Measurements from ENCODE around the gene CCDC88C. TPM values are rescaled to one million over a fixed set of nuclear protein-coding genes. Genes with fewer than 3 reads are reported as not detected.
A peak's percentile ranks its signal among the peaks of the same experiment; 100 is the strongest.
"Not testable (repeated sequence)": the region's sequence is repeated elsewhere in the genome, so short reads cannot be mapped to it uniquely, and the experiment has no call there.

CCDC88C gene
- total RNA-seq, 2 experiments from 2014 or later: 151 to 214 TPM

GRCh38 chr14:91413547-91414474 is 3.8 kb downstream of the CCDC88C start:
- peaks cover 63% of the 10 kb centered on the region for H3K36me3 Mint-ChIP-seq
- CTCF ChIA-PET: interaction anchor here (0.9 to 10.0 kb wide), 9 partner anchors 12 to 99 kb away, joined by 3 to 175 read pairs (median 10); no protein-coding TSS in a partner anchor

GRCh38 chr14:91412939-91413338 is 4.7 kb downstream of the CCDC88C start:
- Mint-ChIP-seq H3K4me3 (peak overlapping the region; percentile 99), H3K9me3 (ENCODE audit: low read depth) (no peaks in the 10 kb centered on the region), H3K27me3 (no peaks in the 10 kb centered on the region), H3K4me1 (peaks cover 68% of the 10 kb centered on the region), H3K36me3 (peaks cover 72% of the 10 kb centered on the region), H3K27ac (peak overlapping the region; percentile 100)
- CTCF ChIA-PET: interaction anchor here (1.2 to 10.0 kb wide), 5 partner anchors 11 to 92 kb away, joined by 3 to 175 read pairs (median 24); no protein-coding TSS in a partner anchor
- ATAC-seq (no peak), DNase-seq (no peak)

More at GRCh38 chr14:91413547-91414474, 3.8 kb downstream of the CCDC88C start:
- DNase-seq: peak; percentile 61
- Mint-ChIP-seq H3K27me3 (no peaks in the 10 kb centered on the region), H3K27ac (peak overlapping the region; percentile 100), H3K4me1 (peaks cover 64% of the 10 kb centered on the region), H3K9me3 (ENCODE audit: low read depth) (no peaks in the 10 kb centered on the region), H3K4me3 (peak overlapping the region; percentile 99)
- ATAC-seq: no peak

- CTCF ChIA-PET: interaction anchor here (0.7 to 10.0 kb wide), 8 partner anchors 9 to 90 kb away, joined by 3 to 175 read pairs (median 5); no protein-coding TSS in a partner anchor
- no peak for DNase-seq
Measured at GRCh38 chr14:91410771-91411536, 6.7 kb downstream of the CCDC88C start.

GRCh38 chr14:91409928-91410718 is 7.5 kb downstream of the CCDC88C start:
- H3K27me3 Mint-ChIP-seq: no peaks in the 10 kb centered on the region
- peak overlapping the region; percentile 74 for H3K4me3 Mint-ChIP-seq
- ATAC-seq (peak; percentile 47), DNase-seq (no peak)
- peaks cover 93% of the 10 kb centered on the region for H3K4me1 Mint-ChIP-seq
- H3K27ac Mint-ChIP-seq: peak overlapping the region; percentile 95
- H3K36me3 Mint-ChIP-seq: peaks cover 79% of the 10 kb centered on the region
- CTCF ChIA-PET: interaction anchor here (0.7 to 10.0 kb wide), 9 partner anchors 8 to 95 kb away, joined by 3 to 175 read pairs (median 10); no protein-coding TSS in a partner anchor
- H3K9me3 Mint-ChIP-seq (ENCODE audit: low read depth): no peaks in the 10 kb centered on the region

More at GRCh38 chr14:91410771-91411536, 6.7 kb downstream of the CCDC88C start:
- ATAC-seq: peak; percentile 14
- Mint-ChIP-seq H3K4me3 (peak overlapping the region; percentile 74), H3K9me3 (ENCODE audit: low read depth) (no peaks in the 10 kb centered on the region), H3K27ac (peak overlapping the region; percentile 95), H3K27me3 (no peaks in the 10 kb centered on the region), H3K4me1 (peaks cover 88% of the 10 kb centered on the region), H3K36me3 (peaks cover 78% of the 10 kb centered on the region)

- peaks cover 93% of the 10 kb centered on the region for H3K4me1 Mint-ChIP-seq
- H3K9me3 Mint-ChIP-seq (ENCODE audit: low read depth); H3K27me3 Mint-ChIP-seq; ATAC-seq; H3K4me3 Mint-ChIP-seq; DNase-seq: not testable (repeated sequence)
- peaks cover 75% of the 10 kb centered on the region for H3K36me3 Mint-ChIP-seq
- H3K27ac Mint-ChIP-seq: peak overlapping the region; percentile 95
- CTCF ChIA-PET: interaction anchor here (0.9 to 2.5 kb wide), 5 partner anchors 9 to 94 kb away, joined by 3 to 13 read pairs (median 3); no protein-coding TSS in a partner anchor
Measured at GRCh38 chr14:91409240-91409639, 8.4 kb downstream of the CCDC88C start.

GRCh38 chr14:91406982-91407381 is 10.6 kb downstream of the CCDC88C start:
- no peak for DNase-seq
- CTCF ChIA-PET: interaction anchor here (3.4 kb wide), 1 partner anchor 82 kb away, joined by 16 read pairs; no protein-coding TSS in a partner anchor

GRCh38 chr14:91406451-91406850 is 11.2 kb downstream of the CCDC88C start:
- ATAC-seq (no peak), DNase-seq (no peak)
- CTCF ChIA-PET: interaction anchor here (0.7 to 3.4 kb wide), 6 partner anchors 9 to 82 kb away, joined by 3 to 16 read pairs (median 4); no protein-coding TSS in a partner anchor
- peak overlapping the region; percentile 88 for H3K27ac Mint-ChIP-seq
- peaks cover 94% of the 10 kb centered on the region for H3K4me1 Mint-ChIP-seq
- peaks cover 68% of the 10 kb centered on the region for H3K36me3 Mint-ChIP-seq
- no peaks in the 10 kb centered on the region for H3K27me3 Mint-ChIP-seq
- no peak overlapping the region for H3K4me3 Mint-ChIP-seq
- H3K9me3 Mint-ChIP-seq (ENCODE audit: low read depth): no peaks in the 10 kb centered on the region

More at GRCh38 chr14:91406982-91407381, 10.6 kb downstream of the CCDC88C start:
- Mint-ChIP-seq H3K27ac (peak overlapping the region; percentile 88), H3K36me3 (peaks cover 65% of the 10 kb centered on the region), H3K4me3 (no peak overlapping the region), H3K4me1 (peaks cover 94% of the 10 kb centered on the region), H3K27me3 (no peaks in the 10 kb centered on the region), H3K9me3 (ENCODE audit: low read depth) (no peaks in the 10 kb centered on the region)
- ATAC-seq: no peak

- Mint-ChIP-seq H3K27ac (peak overlapping the region; percentile 88), H3K36me3 (peaks cover 63% of the 10 kb centered on the region), H3K4me1 (peaks cover 91% of the 10 kb centered on the region), H3K9me3 (ENCODE audit: low read depth) (no peaks in the 10 kb centered on the region), H3K27me3 (no peaks in the 10 kb centered on the region), H3K4me3 (peak overlapping the region; percentile 60)
- CTCF ChIA-PET: interaction anchor here (0.7 to 9.3 kb wide), 8 partner anchors 8 to 81 kb away, joined by 3 to 117 read pairs (median 4); partner anchors contain the start of gene CCDC88C
- ATAC-seq (no peak), DNase-seq (no peak)
Measured at GRCh38 chr14:91405724-91406435, 11.7 kb downstream of the CCDC88C start.

GRCh38 chr14:91405241-91405721 is 12.3 kb downstream of the CCDC88C start:
- CTCF ChIA-PET: interaction anchor here (0.9 to 9.3 kb wide), 7 partner anchors 12 to 81 kb away, joined by 3 to 117 read pairs (median 4); partner anchors contain the start of gene CCDC88C
- peak; percentile 77 for DNase-seq
- Mint-ChIP-seq H3K4me1 (peaks cover 91% of the 10 kb centered on the region), H3K27me3 (no peaks in the 10 kb centered on the region), H3K27ac (peak overlapping the region; percentile 88), H3K4me3 (peak overlapping the region; percentile 60), H3K9me3 (ENCODE audit: low read depth) (no peaks in the 10 kb centered on the region), H3K36me3 (peaks cover 59% of the 10 kb centered on the region)
- peak; percentile 32 for ATAC-seq

GRCh38 chr14:91402771-91403600 is 14.6 kb downstream of the CCDC88C start:
- peak overlapping the region; percentile 78 for H3K27ac Mint-ChIP-seq
- H3K36me3 Mint-ChIP-seq: peaks cover 47% of the 10 kb centered on the region

GRCh38 chr14:91402348-91402747 is 15.3 kb downstream of the CCDC88C start:
- peaks cover 87% of the 10 kb centered on the region for H3K4me1 Mint-ChIP-seq
- H3K36me3 Mint-ChIP-seq: peaks cover 45% of the 10 kb centered on the region
- no peak for DNase-seq
- H3K4me3 Mint-ChIP-seq: peak overlapping the region; percentile 61
- peak overlapping the region; percentile 78 for H3K27ac Mint-ChIP-seq
- H3K9me3 Mint-ChIP-seq (ENCODE audit: low read depth): no peaks in the 10 kb centered on the region
- CTCF ChIA-PET: interaction anchor here (0.5 to 9.3 kb wide), 7 partner anchors 8 to 79 kb away, joined by 3 to 117 read pairs (median 3); partner anchors contain the start of gene CCDC88C
- H3K27me3 Mint-ChIP-seq: no peaks in the 10 kb centered on the region
- no peak for ATAC-seq

More at GRCh38 chr14:91402771-91403600, 14.6 kb downstream of the CCDC88C start:
- Mint-ChIP-seq H3K4me3 (peak overlapping the region; percentile 54), H3K9me3 (ENCODE audit: low read depth) (no peaks in the 10 kb centered on the region), H3K27me3 (no peaks in the 10 kb centered on the region), H3K4me1 (peaks cover 87% of the 10 kb centered on the region)
- ATAC-seq (peak; percentile 20), DNase-seq (peak; percentile 56)
- CTCF ChIA-PET: interaction anchor here (0.5 to 9.3 kb wide), 10 partner anchors 8 to 87 kb away, joined by 3 to 117 read pairs (median 4); partner anchors contain the start of gene CCDC88C

Measured in activated CD8-positive, alpha-beta memory T cell treated with anti-CD3 and anti-CD28 coated beads, Interleukin-2, amount 10 ng/mL, durations not matched to agents 7 days and 5 days (primary cell).